HEK293 (cell line): ENCODE data around the gene HCFC1.

Experiments
- CTCF ChIA-PET: fragments of 350-600 bp; formaldehyde crosslinking; extraction: SDS; loops from one replicate; lab custom pipeline; 2021; ENCODE audit warnings: antibody characterized with exemption; lab: Yijun Ruan, JAX
- POLR2A ChIA-PET: fragments of 300-600 bp; formaldehyde crosslinking; extraction: SDS; loops from one replicate; lab custom pipeline; 2020; ENCODE audit warnings: antibody characterized with exemption, inconsistent platforms; lab: Yijun Ruan, JAX
- H3K27ac ChIP-seq: fragments of 200-500 bp; sonication (Bioruptor generic); 2 replicates; pipeline ENCODE4 v1.5.1; 2014; ENCODE audit warnings: low read depth, low read length, control low read depth, inconsistent platforms; ENCODE audit errors: extremely low read depth
- H3K36me3 ChIP-seq, 2 experiments: fragments of 200-500 bp in 1 of 2; sonication (Bioruptor generic) in 1 of 2; 1 replicate in 1 of 2; 2 replicates in 1 of 2; pipeline ENCODE4 v1.5.1; 2014 to 2017; ENCODE audit warnings: inconsistent platforms in 2 of 2, low read length in 2 of 2; ENCODE audit not compliant: control insufficient read depth in 2 of 2, insufficient read depth in 1 of 2
- H3K4me1 ChIP-seq: fragments of 200-500 bp; sonication (Bioruptor generic); 2 replicates; pipeline ENCODE4 v1.5.1; 2014; ENCODE audit warnings: mild to moderate bottlenecking, low read length, inconsistent platforms; ENCODE audit not compliant: control insufficient read depth, insufficient read depth
- H3K4me3 ChIP-seq: 2 replicates; pipeline ENCODE4 v1.5.1; 2011; ENCODE audit warnings: low read depth, mild to moderate bottlenecking, control low read depth, low read length, moderate library complexity
- H3K9me3 ChIP-seq: fragments of 200-500 bp; sonication (Bioruptor generic); 2 replicates; pipeline ENCODE4 v1.5.1; 2014; ENCODE audit warnings: low read depth, low read length, inconsistent platforms; ENCODE audit not compliant: control insufficient read depth, insufficient read depth
- AEBP2 ChIP-seq: fragments of 450-650 bp; formaldehyde crosslinking; IDR thresholded peaks from 2 replicates; pipeline ENCODE4 v1.5.1; 2016; ENCODE audit warnings: missing biosample characterization, missing genetic modification characterization, borderline replicate concordance
- EGR2 ChIP-seq: fragments of 450-650 bp; formaldehyde crosslinking; IDR thresholded peaks from 2 replicates; pipeline ENCODE4 v1.5.1; 2016; ENCODE audit warnings: low read depth, missing biosample characterization, missing genetic modification characterization
- GLIS2 ChIP-seq: fragments of 450-650 bp; formaldehyde crosslinking; IDR thresholded peaks from 2 replicates; pipeline ENCODE4 v1.5.1; 2016; ENCODE audit warnings: missing biosample characterization, missing genetic modification characterization
- ZBTB26 ChIP-seq: fragments of 450-650 bp; formaldehyde crosslinking; optimal IDR thresholded peaks from 2 replicates; pipeline ENCODE3; 2016; ENCODE audit warnings: missing biosample characterization, mild to moderate bottlenecking, missing genetic modification characterization
- ZNF10 ChIP-seq: fragments of 450-650 bp; formaldehyde crosslinking; IDR thresholded peaks from 2 replicates; pipeline ENCODE4 v1.5.1; 2017; ENCODE audit warnings: missing biosample characterization, missing genetic modification characterization
- ZNF133 ChIP-seq: fragments of 450-650 bp; formaldehyde crosslinking; IDR thresholded peaks from 2 replicates; pipeline ENCODE4 v1.5.1; 2016; ENCODE audit warnings: missing biosample characterization, missing genetic modification characterization
- ZNF184 ChIP-seq: fragments of 450-650 bp; IDR thresholded peaks from 2 replicates; pipeline ENCODE4 v1.5.1; 2018; ENCODE audit warnings: missing biosample characterization, mild to moderate bottlenecking, missing genetic modification characterization
- ZNF221 ChIP-seq: fragments of 450-650 bp; formaldehyde crosslinking; IDR thresholded peaks from 2 replicates; pipeline ENCODE4 v1.5.1; 2017; ENCODE audit warnings: missing biosample characterization, missing genetic modification characterization, borderline replicate concordance
- ZNF362 ChIP-seq: fragments of 450-650 bp; formaldehyde crosslinking; IDR thresholded peaks from 2 replicates; pipeline ENCODE4 v1.5.1; 2016; ENCODE audit warnings: missing biosample characterization, missing genetic modification characterization
- ZNF596 ChIP-seq: fragments of 450-650 bp; IDR thresholded peaks from 2 replicates; pipeline ENCODE4 v1.5.0; 2018; ENCODE audit warnings: missing biosample characterization, mild to moderate bottlenecking, missing genetic modification characterization, moderate library complexity
- ZNF658 ChIP-seq: fragments of 450-650 bp; formaldehyde crosslinking; IDR thresholded peaks from 2 replicates; pipeline ENCODE4; 2016; ENCODE audit warnings: missing biosample characterization, missing genetic modification characterization
- ZNF670 ChIP-seq: fragments of 450-650 bp; formaldehyde crosslinking; IDR thresholded peaks from 2 replicates; pipeline ENCODE4 v1.5.1; 2016; ENCODE audit warnings: missing biosample characterization, missing genetic modification characterization, low read depth
- ZSCAN18 ChIP-seq: fragments of 450-650 bp; formaldehyde crosslinking; IDR thresholded peaks from 2 replicates; pipeline ENCODE4 v1.5.1; 2016; ENCODE audit warnings: missing biosample characterization, missing genetic modification characterization

The HCFC1 gene

GRCh38 chrX:154018518-154019060 is 47.0 kb upstream of the HCFC1 start:
- Histone ChIP-seq H3K4me3 (peak overlapping the region; percentile 59), H3K27ac (peak overlapping the region; percentile 92), H3K9me3 (no peaks in the 10 kb centered on the region), H3K4me1 (peaks cover 8% of the 10 kb centered on the region; the same call in 1 of the 2 replicates), H3K36me3 (peaks cover 5 to 45% of the 10 kb centered on the region in 2 experiments; a peak in 2 of 3 replicates)
- POLR2A ChIA-PET = interaction anchor here (0.6 to 1.4 kb wide), 3 partner anchors 10 to 342 kb away, joined by 3 to 5 read pairs (median 3); no protein-coding TSS in a partner anchor
- CTCF ChIA-PET = interaction anchor here (0.9 to 1.0 kb wide), 3 partner anchors 28 to 47 kb away, joined by 3 to 6 read pairs (median 4); partner anchors contain the start of gene HCFC1
- TF ChIP-seq ZNF670 (tag by site-specific recombination) = no peak
- no peak; the same call in 1 of the 2 replicates for TF ChIP-seq GLIS2

GRCh38 chrX:154017766-154018517 is 46.3 kb upstream of the HCFC1 start:
- peaks cover 4% of the 10 kb centered on the region; the same call in 1 of the 2 replicates for H3K4me1 ChIP-seq
- H3K9me3 ChIP-seq = no peaks in the 10 kb centered on the region
- peaks cover 5 to 51% of the 10 kb centered on the region in 2 experiments; a peak in 2 of 3 replicates for H3K36me3 ChIP-seq
- ChIA-PET CTCF (interaction anchor here (1.0 kb wide), 2 partner anchors 29 to 46 kb away, joined by 3 to 4 read pairs; partner anchors contain the start of gene HCFC1), POLR2A (interaction anchor here (0.6 to 1.4 kb wide), 4 partner anchors 10 to 23 kb away, joined by 3 to 5 read pairs (median 4); no protein-coding TSS in a partner anchor)
- H3K4me3 ChIP-seq = 0 out of 2 replicates have a peak overlapping the region, but pooled peaks have one; percentile 59
- TF ChIP-seq ZNF596 (tag by site-specific recombination) (no peak), ZNF184 (tag by site-specific recombination) (no peak), ZNF362 (tag by site-specific recombination) (peak; percentile 74)
- peak overlapping the region; percentile 92; the same call in 1 of the 2 replicates for H3K27ac ChIP-seq

GRCh38 chrX:154016366-154017076 is 44.9 kb upstream of the HCFC1 start:
- TF ChIP-seq ZNF658 (tag by site-specific recombination) = no peak
- TF ChIP-seq ZSCAN18 (tag by site-specific recombination) = no peak
- TF ChIP-seq ZNF221 (tag by site-specific recombination) = no peak
- ChIA-PET CTCF (interaction anchor here (0.5 to 1.4 kb wide), 4 partner anchors 13 to 802 kb away, joined by 3 to 4 read pairs (median 3); no protein-coding TSS in a partner anchor), POLR2A (no interaction called here)
- Histone ChIP-seq H3K9me3 (no peaks in the 10 kb centered on the region), H3K27ac (no peak overlapping the region; the same call in 1 of the 2 replicates), H3K4me3 (no peak overlapping the region), H3K36me3 (peaks cover 8 to 65% of the 10 kb centered on the region in 2 experiments; a peak in 2 of 3 replicates), H3K4me1 (peaks cover 3% of the 10 kb centered on the region; the same call in 1 of the 2 replicates)

GRCh38 chrX:154015581-154016264 is 44.1 kb upstream of the HCFC1 start:
- Histone ChIP-seq H3K27ac (no peak overlapping the region), H3K36me3 (peaks cover 8 to 73% of the 10 kb centered on the region in 2 experiments; a peak in 2 of 3 replicates), H3K9me3 (no peaks in the 10 kb centered on the region), H3K4me3 (no peak overlapping the region), H3K4me1 (no peaks in the 10 kb centered on the region)
- POLR2A ChIA-PET = no interaction called here
- CTCF ChIA-PET = interaction anchor here (1.1 to 1.4 kb wide), 2 partner anchors 13 to 15 kb away, joined by 3 to 4 read pairs; no protein-coding TSS in a partner anchor
- TF ChIP-seq ZNF10 (tag by site-specific recombination) (no peak), ZBTB26 (tag by site-specific recombination) (no peak), EGR2 (tag by site-specific recombination) (no peak), AEBP2 (tag by site-specific recombination) (no peak), ZNF133 (tag by site-specific recombination) (no peak)
